Spleen (tissue), 11 donors: ENCODE data around the gene LACTBL1. TPM values are rescaled to one million over a fixed set of nuclear protein-coding genes. Genes with fewer than 3 reads are reported as not detected.

Experiments used
- DNase-seq: peaks from one replicate; pipeline ENCODE4 v3.0.0-alpha.2; 2020
- H3K27ac ChIP-seq, 8 donors: fragments of 200-600 bp; sonication (generic) in 7 of 8; 1 replicate in 4 of 8; 2 replicates in 4 of 8; pipeline versions ENCODE4 v1.5.0 to v1.8.0; 2016 to 2021; ENCODE audit warnings: inconsistent platforms in 4 of 8, mild to moderate bottlenecking in 4 of 8, moderate library complexity in 1 of 8
- H3K27me3 ChIP-seq, 7 donors: fragments of 200-600 bp; sonication (generic) in 6 of 7; replicated peaks in 1 of 7; 1 replicate in 4 of 7; 2 replicates in 3 of 7; pipeline versions ENCODE4 v1.5.0 to v1.8.0; 2016 to 2021; ENCODE audit warnings: inconsistent platforms in 3 of 7, mild to moderate bottlenecking in 1 of 7
- H3K36me3 ChIP-seq, 6 donors: fragments of 200-600 bp; sonication (generic) in 5 of 6; 1 replicate in 4 of 6; 2 replicates in 2 of 6; pipeline versions ENCODE4 v1.5.0 to v1.8.0; 2016 to 2021; ENCODE audit warnings: inconsistent platforms in 2 of 6
- H3K4me1 ChIP-seq, 6 donors: fragments of 200-600 bp; sonication (generic) in 5 of 6; 1 replicate in 3 of 6; 2 replicates in 3 of 6; pipeline versions ENCODE4 v1.5.0 to v1.8.0; 2016 to 2021; ENCODE audit warnings: inconsistent platforms in 3 of 6
- H3K4me3 ChIP-seq, 8 donors: fragments of 200-600 bp; sonication (generic) in 7 of 8; 1 replicate in 4 of 8; 2 replicates in 4 of 8; pipeline versions ENCODE4 v1.5.0 to v1.8.0; 2016 to 2021; ENCODE audit warnings: inconsistent platforms in 4 of 8, mild to moderate bottlenecking in 4 of 8, moderate library complexity in 2 of 8
- H3K9me3 ChIP-seq, 8 donors: fragments of 200-600 bp; sonication (generic) in 7 of 8; 1 replicate in 4 of 8; 2 replicates in 4 of 8; pipeline versions ENCODE4 v1.5.0 to v1.8.0; 2016 to 2021; ENCODE audit warnings: inconsistent platforms in 4 of 8
- CTCF ChIP-seq, 11 experiments: fragments of 200-600 bp in 7 of 11; fragments of 450-650 bp in 4 of 11; sonication (generic) in 4 of 11; IDR thresholded peaks in 8 of 11; conservative IDR thresholded peaks in 3 of 11; 1 replicate in 7 of 11; 2 replicates in 4 of 11; pipeline versions ENCODE4 v1.4.0 to v1.8.0; 2016 to 2021; ENCODE audit warnings: antibody characterized with exemption in 11 of 11, inconsistent platforms in 4 of 11, mild to moderate bottlenecking in 1 of 11
- POLR2A ChIP-seq, 3 donors: fragments of 450-650 bp; IDR thresholded peaks; one replicate each; pipeline ENCODE4 v1.5.1; 2017; ENCODE audit warnings: antibody characterized with exemption in 3 of 3, mild to moderate bottlenecking in 1 of 3
- POLR2AphosphoS5 ChIP-seq, 3 donors: sonication (generic); formaldehyde crosslinking; IDR thresholded peaks; one replicate each; pipeline ENCODE4 v1.5.1; 2017; ENCODE audit warnings: antibody characterized with exemption in 3 of 3
- WGBS, 5 donors: extraction: QIAGEN DNeasy Blood & Tissue Kit in 3 of 5; methylation state at CpG; one replicate each; pipeline versions ENCODE4 v1.1.5 to v1.1.7; 2013 to 2018; 5-methylcytosine and 5-hydroxymethylcytosine counted together
- intact Hi-C: fragments of 100-400 bp; cut with DNase I; formaldehyde crosslinking; loops from one replicate; pipeline ENCODE4 v1.15.0; 2023; ENCODE audit warnings: low total_unique reads
- polyA plus RNA-seq, 3 donors: library from polyadenylated mRNA; stranded (reverse); fragments of 200-250 nt; gene quantifications; one replicate each; pipeline ENCODE4 v1.2.1, GENCODE V29; 2013
- total RNA-seq, 7 donors: library from RNA; depleted of rRNA in 3 of 7; stranded (reverse); fragments of >200 nt in 3 of 7; fragmentation: NEBNext Ultra II Directional in 4 of 7; extraction: Animal tissue kit (Norgen Biotek cat#: 25700) in 4 of 7; gene quantifications; one replicate each; pipeline versions ENCODE4 v1.1.0 to v1.2.1, GENCODE V29; 2016 to 2021
- donor health status: healthy with polysubstance abuse.
- donor health status: DM: no; HTN: no; CAD: no; lungs with moderate emphysema.
- donor health status: DM: no; HTN: no; CAD: no.
- donor health status: Bipolar disorder and iron deficiency.
- donor health status: healthy.
- donor health status: DM: no; HTN: no; CAD: no.
- donor health status: DM: yes; HTN: yes; CAD: no.

Gene LACTBL1
- total and polyA plus RNA-seq, 10 donors: not detected

DNA sequence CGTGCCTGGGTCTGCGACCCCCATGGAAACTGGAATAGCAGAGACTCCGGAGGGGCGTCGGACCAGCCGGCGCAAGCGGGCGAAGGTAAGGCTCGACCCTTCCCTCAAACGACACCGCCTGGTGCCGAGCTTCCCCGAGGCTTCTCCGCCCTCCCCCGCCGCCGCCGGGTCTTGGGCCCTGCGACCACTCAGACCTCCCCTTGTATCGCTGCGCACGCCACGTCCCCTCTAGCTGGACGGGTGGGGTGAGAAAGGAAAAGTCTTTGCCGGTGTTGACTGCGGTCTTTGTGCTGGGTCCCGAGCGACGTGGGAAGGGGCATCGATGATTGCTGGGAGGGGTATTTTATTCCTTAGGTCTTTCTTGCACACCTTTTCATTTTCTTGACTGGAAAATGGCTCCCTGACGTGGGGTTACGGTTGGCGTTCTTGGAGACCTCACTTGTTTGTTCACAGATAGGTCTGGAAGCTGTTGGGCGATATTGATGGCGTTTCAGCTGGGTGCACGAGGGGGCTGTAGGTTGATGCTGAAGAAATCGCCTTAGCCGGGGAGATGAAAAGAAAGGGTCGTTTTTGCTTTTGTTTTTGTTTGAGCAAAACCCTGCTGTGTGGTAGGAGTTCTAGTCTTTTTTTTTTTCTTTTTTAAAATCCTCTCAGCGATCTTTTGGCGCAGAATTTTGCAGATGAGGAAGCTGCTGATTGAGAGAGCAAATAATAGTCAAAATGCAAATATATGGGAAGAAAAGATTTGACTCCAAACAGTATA is 47.4 kb upstream of the LACTBL1 start:
- H3K4me1 ChIP-seq: peaks cover 10 to 54% (median 24%) of the 10 kb centered on the region in 6 donors
- 0 to 1% (median 0%) methylated on average over 35 to 42 of the region's 42 CpGs for WGBS, 5 donors
- peaks cover 0 to 12% (median 10%) of the 10 kb centered on the region in 8 donors for H3K9me3 ChIP-seq
- H3K27me3 ChIP-seq: no peaks in the 10 kb centered on the region
- peak overlapping the region; percentile 83 to 97 (median 90) for H3K4me3 ChIP-seq
- TF ChIP-seq POLR2AphosphoS5 (IDR thresholded peaks at IDR 0.05) (no peak), POLR2A (IDR thresholded peaks at IDR 0.05) (no peak), CTCF (IDR thresholded peaks at IDR 0.05 in 8 of 11, conservative IDR thresholded peaks at IDR 0.05 in 3 of 11) (no peak)
- peak overlapping the region; percentile 85 to 92 (median 90) for H3K27ac ChIP-seq
- no peaks in the 10 kb centered on the region for H3K36me3 ChIP-seq
- intact Hi-C loops: no loop called here
- no peak for DNase-seq

DNA sequence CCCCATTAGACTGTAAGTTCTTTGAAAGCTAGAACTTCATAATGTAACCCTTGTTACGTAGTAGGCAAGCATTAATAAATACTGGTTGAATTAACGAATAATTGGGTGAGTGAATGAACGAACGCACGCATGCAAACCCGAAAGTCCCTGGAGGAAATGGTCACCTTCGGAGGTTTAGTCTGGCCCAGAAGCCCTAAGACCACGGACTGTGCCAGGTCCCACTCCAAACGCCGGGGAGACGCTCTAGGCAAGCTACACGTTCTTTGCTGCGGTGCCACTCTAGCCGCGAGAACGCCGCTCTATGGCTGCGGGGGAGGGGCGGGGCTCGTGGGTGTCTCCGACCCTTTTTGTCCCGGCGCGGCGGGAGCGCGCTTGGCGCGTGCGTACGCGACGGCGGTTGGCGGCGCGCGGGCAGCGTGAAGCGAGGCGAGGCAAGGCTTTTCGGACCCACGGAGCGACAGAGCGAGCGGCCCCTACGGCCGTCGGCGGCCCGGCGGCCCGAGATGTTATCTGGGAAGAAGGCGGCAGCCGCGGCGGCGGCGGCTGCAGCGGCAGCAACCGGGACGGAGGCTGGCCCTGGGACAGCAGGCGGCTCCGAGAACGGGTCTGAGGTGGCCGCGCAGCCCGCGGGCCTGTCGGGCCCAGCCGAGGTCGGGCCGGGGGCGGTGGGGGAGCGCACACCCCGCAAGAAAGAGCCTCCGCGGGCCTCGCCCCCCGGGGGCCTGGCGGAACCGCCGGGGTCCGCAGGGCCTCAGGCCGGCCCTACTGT is 46.6 kb upstream of the LACTBL1 start, which contains the start of gene KDM1A:
Gene KDM1A (plus strand): TSS at position 375 of the 769 bp plus-strand sequence. CDS start 129 bp downstream, at position 504.
- Histone ChIP-seq H3K9me3 (peaks cover 0 to 12% (median 10%) of the 10 kb centered on the region in 8 donors), H3K36me3 (no peaks in the 10 kb centered on the region), H3K4me1 (peaks cover 10 to 51% (median 24%) of the 10 kb centered on the region in 6 donors), H3K27ac (peak within 1 kb of the TSS; percentile 85 to 92 (median 90)), H3K27me3 (no peaks in the 10 kb centered on the region), H3K4me3 (peak within 1 kb of the TSS; percentile 83 to 97 (median 90))
- peak; percentile 99 for DNase-seq
- WGBS, 5 donors: 0 to 1% (median 1%) methylated on average over 60 to 85 of the region's 85 CpGs
- TF ChIP-seq POLR2AphosphoS5 (IDR thresholded peaks at IDR 0.05) (peak; percentile 92 to 97 (median 96)), POLR2A (IDR thresholded peaks at IDR 0.05) (peak in 1 of 3 donors; percentile 50), CTCF (IDR thresholded peaks at IDR 0.05 in 8 of 11, conservative IDR thresholded peaks at IDR 0.05 in 3 of 11) (peak in 2 of 11 experiments; percentile 20 to 29)
- intact Hi-C loops: no loop called here

- H3K36me3 ChIP-seq: no peaks in the 10 kb centered on the region
- peaks cover 10 to 45% (median 24%) of the 10 kb centered on the region in 6 donors for H3K4me1 ChIP-seq
- H3K27ac ChIP-seq: peak overlapping the region; percentile 24 to 92 (median 90)
- intact Hi-C loops: no loop called here
- H3K27me3 ChIP-seq: no peaks in the 10 kb centered on the region
- H3K4me3 ChIP-seq: peak overlapping the region; percentile 83 to 97 (median 90)
- H3K9me3 ChIP-seq: peaks cover 0 to 11% (median 10%) of the 10 kb centered on the region in 8 donors
- TF ChIP-seq POLR2AphosphoS5 (IDR thresholded peaks at IDR 0.05) (no peak), POLR2A (IDR thresholded peaks at IDR 0.05) (no peak), CTCF (IDR thresholded peaks at IDR 0.05 in 8 of 11, conservative IDR thresholded peaks at IDR 0.05 in 3 of 11) (no peak)
- DNase-seq: no peak
- 38 to 45% (median 40%) methylated on average over 10 of the region's 10 CpGs for WGBS, 5 donors
These were observed 46.0 kb upstream of the LACTBL1 start for GRCh38 chr1:23018661-23019093.
